ENCODE results near the gene CROCC2. TPM values are rescaled to one million over a fixed set of nuclear protein-coding genes. Genes with fewer than 3 reads are reported as not detected.

Gene CROCC2
- total and polyA plus RNA-seq, 2 of the 13 experiments (the other 11 are each of a cell fraction or from before 2014, with no cell fraction given), result not detected

DNA sequence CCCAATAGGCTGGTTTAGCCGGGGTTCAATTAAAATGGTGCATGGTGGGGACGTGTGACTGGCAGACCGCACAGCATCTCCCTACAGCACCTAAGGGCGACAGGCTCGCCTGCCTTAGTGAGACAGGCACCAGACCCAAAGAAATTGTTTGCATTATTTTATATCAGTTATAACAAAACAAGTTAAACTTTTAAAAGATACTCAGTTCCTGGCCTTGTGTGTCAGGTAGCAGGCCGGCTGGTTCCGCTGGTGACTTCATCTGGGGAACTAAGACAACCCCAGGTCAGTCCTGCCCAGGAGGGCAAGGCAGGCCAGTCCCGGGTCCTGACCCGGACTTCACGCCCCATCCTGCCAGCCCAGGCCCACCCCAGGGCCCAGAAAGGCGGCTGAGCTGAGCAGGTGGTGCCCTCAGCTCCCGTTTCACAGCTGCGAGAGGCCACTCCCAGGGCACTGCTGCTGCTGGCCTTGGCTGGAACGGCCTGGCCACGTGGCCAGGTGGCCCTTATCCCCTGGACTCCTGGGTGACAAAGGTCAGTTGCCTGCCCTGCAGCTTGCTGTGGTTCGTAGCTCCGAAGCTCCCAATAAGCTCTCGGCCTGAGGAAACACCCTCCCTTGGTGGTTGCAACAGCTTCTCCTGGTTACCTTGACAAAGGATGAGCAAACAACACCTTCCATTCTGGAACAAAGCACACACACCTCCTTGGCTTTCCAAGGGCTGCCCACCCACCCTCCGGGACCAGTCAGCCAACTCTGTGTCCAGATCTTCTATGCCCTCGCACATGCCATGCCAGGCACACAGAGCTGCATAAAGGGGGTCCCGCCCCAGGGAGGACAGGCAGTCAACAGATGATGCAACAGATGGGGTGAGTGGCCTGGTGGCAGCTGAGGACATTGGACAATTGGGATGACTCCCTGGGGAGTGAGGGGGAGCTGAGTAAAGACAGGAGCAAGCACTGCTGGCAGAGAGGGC lies 48.8 kb upstream of the CROCC2 start (continued):
- TF ChIP-seq ZEB1 (IDR thresholded peaks at IDR 0.05; ENCODE audit: insufficient replicate concordance, low read depth) (peak; percentile 68), NFRKB (IDR thresholded peaks at IDR 0.05) (no peak), ZFY (CRISPR knock-in tag; IDR thresholded peaks at IDR 0.05) (peak; percentile 95), ZNF234 (CRISPR knock-in tag; conservative IDR thresholded peaks at IDR 0.05) (peak; percentile 88), ZNF749 (CRISPR knock-in tag; IDR thresholded peaks at IDR 0.05; ENCODE audit: borderline replicate concordance) (peak; percentile 97), PRPF4 (IDR thresholded peaks at IDR 0.05; ENCODE audit: low read depth, low read length, poor library complexity, severe bottlenecking) (no peak), ZNF354B (CRISPR knock-in tag; IDR thresholded peaks at IDR 0.05) (no peak), ZNF746 (CRISPR knock-in tag; IDR thresholded peaks at IDR 0.05) (peak; percentile 97), ZNF703 (CRISPR knock-in tag; IDR thresholded peaks at IDR 0.05; ENCODE audit: borderline replicate concordance) (peak; percentile 93; the same call in 1 of the 2 replicates), ZNF572 (CRISPR knock-in tag; IDR thresholded peaks at IDR 0.05) (peak; percentile 98)
- TF ChIP-seq, protein P1, sequence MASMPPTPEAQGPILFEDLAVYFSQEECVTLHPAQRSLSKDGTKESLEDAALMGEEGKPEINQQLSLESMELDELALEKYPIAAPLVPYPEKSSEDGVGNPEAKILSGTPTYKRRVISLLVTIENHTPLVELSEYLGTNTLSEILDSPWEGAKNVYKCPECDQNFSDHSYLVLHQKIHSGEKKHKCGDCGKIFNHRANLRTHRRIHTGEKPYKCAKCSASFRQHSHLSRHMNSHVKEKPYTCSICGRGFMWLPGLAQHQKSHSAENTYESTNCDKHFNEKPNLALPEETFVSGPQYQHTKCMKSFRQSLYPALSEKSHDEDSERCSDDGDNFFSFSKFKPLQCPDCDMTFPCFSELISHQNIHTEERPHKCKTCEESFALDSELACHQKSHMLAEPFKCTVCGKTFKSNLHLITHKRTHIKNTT (CRISPR knock-in tag; IDR thresholded peaks at IDR 0.05), result no peak
- TF ChIP-seq, protein P2, sequence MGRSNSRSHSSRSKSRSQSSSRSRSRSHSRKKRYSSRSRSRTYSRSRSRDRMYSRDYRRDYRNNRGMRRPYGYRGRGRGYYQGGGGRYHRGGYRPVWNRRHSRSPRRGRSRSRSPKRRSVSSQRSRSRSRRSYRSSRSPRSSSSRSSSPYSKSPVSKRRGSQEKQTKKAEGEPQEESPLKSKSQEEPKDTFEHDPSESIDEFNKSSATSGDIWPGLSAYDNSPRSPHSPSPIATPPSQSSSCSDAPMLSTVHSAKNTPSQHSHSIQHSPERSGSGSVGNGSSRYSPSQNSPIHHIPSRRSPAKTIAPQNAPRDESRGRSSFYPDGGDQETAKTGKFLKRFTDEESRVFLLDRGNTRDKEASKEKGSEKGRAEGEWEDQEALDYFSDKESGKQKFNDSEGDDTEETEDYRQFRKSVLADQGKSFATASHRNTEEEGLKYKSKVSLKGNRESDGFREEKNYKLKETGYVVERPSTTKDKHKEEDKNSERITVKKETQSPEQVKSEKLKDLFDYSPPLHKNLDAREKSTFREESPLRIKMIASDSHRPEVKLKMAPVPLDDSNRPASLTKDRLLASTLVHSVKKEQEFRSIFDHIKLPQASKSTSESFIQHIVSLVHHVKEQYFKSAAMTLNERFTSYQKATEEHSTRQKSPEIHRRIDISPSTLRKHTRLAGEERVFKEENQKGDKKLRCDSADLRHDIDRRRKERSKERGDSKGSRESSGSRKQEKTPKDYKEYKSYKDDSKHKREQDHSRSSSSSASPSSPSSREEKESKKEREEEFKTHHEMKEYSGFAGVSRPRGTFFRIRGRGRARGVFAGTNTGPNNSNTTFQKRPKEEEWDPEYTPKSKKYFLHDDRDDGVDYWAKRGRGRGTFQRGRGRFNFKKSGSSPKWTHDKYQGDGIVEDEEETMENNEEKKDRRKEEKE (IDR thresholded peaks at IDR 0.05), result no peak
- TF ChIP-seq, protein P3, sequence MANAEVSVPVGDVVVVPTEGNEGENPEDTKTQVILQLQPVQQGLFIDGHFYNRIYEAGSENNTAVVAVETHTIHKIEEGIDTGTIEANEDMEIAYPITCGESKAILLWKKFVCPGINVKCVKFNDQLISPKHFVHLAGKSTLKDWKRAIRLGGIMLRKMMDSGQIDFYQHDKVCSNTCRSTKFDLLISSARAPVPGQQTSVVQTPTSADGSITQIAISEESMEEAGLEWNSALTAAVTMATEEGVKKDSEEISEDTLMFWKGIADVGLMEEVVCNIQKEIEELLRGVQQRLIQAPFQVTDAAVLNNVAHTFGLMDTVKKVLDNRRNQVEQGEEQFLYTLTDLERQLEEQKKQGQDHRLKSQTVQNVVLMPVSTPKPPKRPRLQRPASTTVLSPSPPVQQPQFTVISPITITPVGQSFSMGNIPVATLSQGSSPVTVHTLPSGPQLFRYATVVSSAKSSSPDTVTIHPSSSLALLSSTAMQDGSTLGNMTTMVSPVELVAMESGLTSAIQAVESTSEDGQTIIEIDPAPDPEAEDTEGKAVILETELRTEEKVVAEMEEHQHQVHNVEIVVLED (CRISPR knock-in tag; IDR thresholded peaks at IDR 0.05; ENCODE audit: borderline replicate concordance), result peak; percentile 74
- TF ChIP-seq, protein P4, sequence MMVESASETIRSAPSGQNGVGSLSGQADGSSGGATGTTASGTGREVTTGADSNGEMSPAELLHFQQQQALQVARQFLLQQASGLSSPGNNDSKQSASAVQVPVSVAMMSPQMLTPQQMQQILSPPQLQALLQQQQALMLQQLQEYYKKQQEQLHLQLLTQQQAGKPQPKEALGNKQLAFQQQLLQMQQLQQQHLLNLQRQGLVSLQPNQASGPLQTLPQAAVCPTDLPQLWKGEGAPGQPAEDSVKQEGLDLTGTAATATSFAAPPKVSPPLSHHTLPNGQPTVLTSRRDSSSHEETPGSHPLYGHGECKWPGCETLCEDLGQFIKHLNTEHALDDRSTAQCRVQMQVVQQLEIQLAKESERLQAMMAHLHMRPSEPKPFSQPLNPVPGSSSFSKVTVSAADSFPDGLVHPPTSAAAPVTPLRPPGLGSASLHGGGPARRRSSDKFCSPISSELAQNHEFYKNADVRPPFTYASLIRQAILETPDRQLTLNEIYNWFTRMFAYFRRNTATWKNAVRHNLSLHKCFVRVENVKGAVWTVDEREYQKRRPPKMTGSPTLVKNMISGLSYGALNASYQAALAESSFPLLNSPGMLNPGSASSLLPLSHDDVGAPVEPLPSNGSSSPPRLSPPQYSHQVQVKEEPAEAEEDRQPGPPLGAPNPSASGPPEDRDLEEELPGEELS (CRISPR knock-in tag; IDR thresholded peaks at IDR 0.05), result peak; percentile 74

All from HepG2 (cell line).